GM13977 (cell line): ENCODE measurements around the gene TPTE2.
"Not testable (repeated sequence)": the region's sequence is repeated elsewhere in the genome, so short reads cannot be mapped to it uniquely, and the experiment has no call there.

ENCODE experiments used
- DNase-seq: peaks from one replicate; pipeline ENCODE4 v3.0.0; 2012; ENCODE audit warnings: low spot score
- CTCF ChIP-seq: IDR thresholded peaks from 2 replicates; pipeline ENCODE4 v1.5.1; 2012; ENCODE audit warnings: mild to moderate bottlenecking, control low read depth; ENCODE audit not compliant: insufficient read depth; ENCODE audit errors: extremely low read depth, missing control alignments
- in situ Hi-C: fragments of 300-500 bp; cut with MboI; formaldehyde crosslinking; loops from one replicate; pipeline ENCODE4 v1.12.0; 2022; ENCODE audit warnings: low sequenced_read_pairs, low pct_unique_long_range_greater_than_20kb, mixed read lengths, inconsistent platforms; ENCODE audit not compliant: unreplicated experiment

TPTE2 gene

GRCh38 chr13:19561127-19561582, at the start of gene TPTE2:
Gene TPTE2, minus strand, starts transcription at chr13:19561532. Its CDS starts 58,298 bp downstream, at chr13:19503234.
- in situ Hi-C loops: not testable (repeated sequence)

GRCh38 chr13:19607523-19608078, 46.3 kb upstream of the TPTE2 start:
- in situ Hi-C loops: no loop called here
- DNase-seq: no peak
- TF ChIP-seq CTCF: no peak

More at GRCh38 chr13:19561127-19561582, at the start of gene TPTE2:
- DNase-seq: not testable (repeated sequence)

GRCh38 chr13:19606737-19607136, 45.4 kb upstream of the TPTE2 start:
- no peak for DNase-seq
- in situ Hi-C loops: no loop called here
- TF ChIP-seq CTCF: no peak

GRCh38 chr13:19606152-19606551, 44.8 kb upstream of the TPTE2 start:
- TF ChIP-seq CTCF: no peak
- in situ Hi-C loops: no loop called here
- DNase-seq: no peak

GRCh38 chr13:19605161-19605955, 44.0 kb upstream of the TPTE2 start:
- DNase-seq: no peak
- in situ Hi-C loops: no loop called here
- TF ChIP-seq CTCF: no peak

GRCh38 chr13:19604306-19604705, 43.0 kb upstream of the TPTE2 start:
- in situ Hi-C loops: no loop called here
- TF ChIP-seq CTCF: no peak
- no peak for DNase-seq
